HepG2 (cell line): ENCODE measurements around the gene TYW1. TPM values are rescaled to one million over a fixed set of nuclear protein-coding genes. Genes with fewer than 3 reads are reported as not detected.
"Not testable (repeated sequence)": the region's sequence is repeated elsewhere in the genome, so short reads cannot be mapped to it uniquely, and the experiment has no call there.

Experiments
- ATAC-seq: fragments of 200-7000 bp; cut with Tn5 transposase; 3 replicates; pipeline ENCODE4 v1.9.1; 2020; ENCODE audit warnings: mild to moderate bottlenecking, moderate library complexity
- BruUV-seq: library from RNA; stranded (reverse); fragments of 400-500 nt; replicated peaks from 2 replicates; lab custom pipeline; 2021; lab: Mats Ljungman, UMichigan
- CTCF ChIA-PET: fragments of 300-600 bp; formaldehyde crosslinking; extraction: SDS; loops from one replicate; lab custom pipeline; 2021; ENCODE audit warnings: low total read pairs, inconsistent platforms, low intra/inter-chr PET ratio; lab: Yijun Ruan, JAX
- POLR2A ChIA-PET: fragments of 350-600 bp; sonication (Branson Sonifier 250); formaldehyde crosslinking; loops from one replicate; lab custom pipeline; 2020; ENCODE audit warnings: antibody characterized with exemption, inconsistent platforms; lab: Yijun Ruan, JAX
- DNase-seq: peaks from one replicate; pipeline ENCODE4 v3.0.0-alpha.2; 2015; ENCODE audit warnings: low spot score
- FAIRE-seq: peaks from 3 replicates; lab custom pipeline; 2011; peaks lifted over from hg19 to GRCh38; lab: Jason Lieb, UNC
- H2AFZ ChIP-seq: one replicate; pipeline ENCODE4 v1.6.1; 2011; ENCODE audit warnings: low read length, inconsistent platforms
- H3K27ac ChIP-seq: fragments of 300-600 bp; 3 replicates; pipeline ENCODE4 v1.8.0; 2011; ENCODE audit warnings: mixed run types, mild to moderate bottlenecking, mixed read lengths, low read length, inconsistent platforms; ENCODE audit not compliant: insufficient read depth; ENCODE audit errors: extremely low read length
- H3K27me3 ChIP-seq, 2 experiments: fragments of 200-600 bp in 1 of 2; 2 replicates in 1 of 2; 3 replicates in 1 of 2; pipeline versions ENCODE4 v1.6.0 to v1.8.0; 2011; ENCODE audit warnings: low read length in 2 of 2, mild to moderate bottlenecking in 2 of 2, moderate library complexity in 2 of 2, inconsistent platforms in 1 of 2; ENCODE audit not compliant: insufficient read depth in 2 of 2, control insufficient read depth in 1 of 2
- H3K36me3 ChIP-seq, 2 experiments: fragments of 200-600 bp in 1 of 2; replicated peaks in 1 of 2; 2 replicates in 1 of 2; 3 replicates in 1 of 2; pipeline versions ENCODE4 v1.5.1 to v1.8.0; 2011; ENCODE audit warnings: low read length in 2 of 2, inconsistent platforms in 1 of 2; ENCODE audit not compliant: insufficient read depth in 2 of 2, control insufficient read depth in 1 of 2
- H3K4me1 ChIP-seq: 2 replicates; pipeline ENCODE4 v1.5.1; 2012; ENCODE audit warnings: low read length, inconsistent platforms; ENCODE audit not compliant: insufficient read depth
- H3K4me2 ChIP-seq: 2 replicates; pipeline ENCODE4 v1.6.0; 2011; ENCODE audit warnings: low read depth, low read length, inconsistent platforms
- H3K4me3 ChIP-seq, 3 experiments: fragments of 200-600 bp in 1 of 3; sonication (generic), shearing (Covaris generic) in 1 of 3; replicated peaks in 1 of 3; 2 replicates each; pipeline ENCODE4 v1.5.1; 2011 to 2016; ENCODE audit warnings: low read length in 3 of 3, inconsistent platforms in 2 of 3, low read depth in 2 of 3, mild to moderate bottlenecking in 2 of 3, control low read depth in 1 of 3, mixed read lengths in 1 of 3; ENCODE audit not compliant: insufficient read depth in 1 of 3
- H3K79me2 ChIP-seq: one replicate; pipeline ENCODE4 v1.6.1; 2011; ENCODE audit warnings: low read length, inconsistent platforms; ENCODE audit not compliant: insufficient read depth
- H3K9ac ChIP-seq: 2 replicates; pipeline ENCODE4 v1.6.0; 2011; ENCODE audit warnings: mild to moderate bottlenecking, low read depth, low read length, inconsistent platforms; ENCODE audit not compliant: insufficient read depth
- H3K9me3 ChIP-seq: 2 replicates; pipeline ENCODE4 v1.5.1; 2012; ENCODE audit warnings: mild to moderate bottlenecking, low read length
- H4K20me1 ChIP-seq: 2 replicates; pipeline ENCODE4 v1.6.0; 2011; ENCODE audit warnings: inconsistent platforms, mild to moderate bottlenecking, low read length, moderate library complexity; ENCODE audit not compliant: insufficient read depth
- GLI4 ChIP-seq: sonication (generic); formaldehyde crosslinking; IDR thresholded peaks from 2 replicates; pipeline ENCODE4 v1.5.1; 2020; ENCODE audit warnings: missing genetic modification reagents, mild to moderate bottlenecking, moderate library complexity, borderline replicate concordance
- NFYB ChIP-seq: sonication (generic); formaldehyde crosslinking; IDR thresholded peaks from 2 replicates; pipeline ENCODE4 v1.4.0; 2020; ENCODE audit warnings: missing genetic modification reagents
- WGBS: methylation state at CpG from one replicate; pipeline ENCODE4 v1.1.6; 2017; ENCODE audit warnings: low lambda C conversion rate; 5-methylcytosine and 5-hydroxymethylcytosine counted together
- in situ Hi-C: cut with HindIII; loops from 2 replicates; pipeline ENCODE4 v1.10.0; 2017; ENCODE audit warnings: low pct_unique_long_range_greater_than_20kb; ENCODE audit not compliant: extremely low pct_ligation_motif_present
- intact Hi-C: fragments of 100-400 bp; cut with micrococcal nuclease; formaldehyde crosslinking; loops from one replicate; pipeline ENCODE4 v1.10.0; 2022; ENCODE audit not compliant: unreplicated experiment
- polyA plus RNA-seq, 8 experiments: library from polyadenylated mRNA; depleted of rRNA in 3 of 8; stranded (reverse) in 7 of 8; unstranded in 1 of 8; fragments of >200 nt; fragmentation: Illumina TruSeq in 4 of 8; extraction: Trizol in 4 of 8; gene quantifications; 2 replicates each; pipeline versions ENCODE4 v1.2.1 to v1.2.3, GENCODE V29; 2011 to 2016; ENCODE audit warnings: low read depth in 4 of 8, missing spikeins in 1 of 8, mixed read lengths in 1 of 8; ENCODE audit not compliant: insufficient read depth in 1 of 8
- total RNA-seq, 5 experiments: library from RNA; depleted of rRNA; stranded (reverse); fragments of >200 nt; fragmentation: Illumina TruSeq; extraction: Trizol; gene quantifications; 2 replicates each; pipeline ENCODE4 v1.2.3, GENCODE V29; 2016; ENCODE audit warnings: low read depth in 1 of 5

The TYW1 gene
- total and polyA plus RNA-seq, 2 of the 13 experiments (the other 11 are each of a cell fraction or from before 2014, with no cell fraction given): 8.6 to 17.6 TPM

GRCh38 chr7:66974986-66975590 lies 21.5 kb upstream of the TYW1 start:
- intact Hi-C loops (no loop called here), in situ Hi-C loops (loop anchor here (25.0 kb wide), 1 partner anchor 138 kb away; no protein-coding TSS in a partner anchor)
- no peaks in the 10 kb centered on the region for H4K20me1 ChIP-seq
- ChIA-PET CTCF (no interaction called here), POLR2A (no interaction called here)
- no peak overlapping the region for H3K4me3 ChIP-seq
- no peak overlapping the region for H3K9ac ChIP-seq
- H3K4me1 ChIP-seq: peaks cover 28% of the 10 kb centered on the region
- TF ChIP-seq NFYB (CRISPR knock-in tag) (0 out of 2 replicates have a peak, but pooled peaks have one; percentile 37), GLI4 (CRISPR knock-in tag) (no peak)
- DNase-seq: no peak
- H3K79me2 ChIP-seq: no peaks in the 10 kb centered on the region
- H3K27ac ChIP-seq: no peak overlapping the region
- no peak overlapping the region for H2AFZ ChIP-seq
- WGBS: 85% methylated on average over 15 of the region's 15 CpGs
- H3K36me3 ChIP-seq: no peaks in the 10 kb centered on the region
- FAIRE-seq: no peak
- BruUV-seq: no TSS peak
- ATAC-seq: no peak
- H3K9me3 ChIP-seq: peaks cover 2% of the 10 kb centered on the region; the same call in 1 of the 2 replicates
- 0 out of 5 replicates have a peak, but pooled peaks cover 0 to 1% of the 10 kb centered on the region in 2 experiments for H3K27me3 ChIP-seq
- H3K4me2 ChIP-seq: no peak overlapping the region

- BruUV-seq, H3K27ac ChIP-seq, DNase-seq, H3K4me1 ChIP-seq, CTCF ChIA-PET, ATAC-seq, H3K4me3 ChIP-seq, H4K20me1 ChIP-seq, intact Hi-C loops, H3K79me2 ChIP-seq, H3K36me3 ChIP-seq, H2AFZ ChIP-seq, H3K9me3 ChIP-seq, H3K27me3 ChIP-seq, H3K4me2 ChIP-seq, POLR2A ChIA-PET, H3K9ac ChIP-seq: not testable (repeated sequence)
- 68% methylated on average over 3 of the region's 5 CpGs for WGBS
- FAIRE-seq: peak; percentile 70
- in situ Hi-C loops: loop anchor here (25.0 kb wide), 1 partner anchor 141 kb away; no protein-coding TSS in a partner anchor
Observed at GRCh38 chr7:66978312-66978711, 18.3 kb upstream of the TYW1 start.

GRCh38 chr7:66979013-66979412 lies 17.6 kb upstream of the TYW1 start:
- POLR2A ChIA-PET, H3K4me2 ChIP-seq, ATAC-seq, H3K36me3 ChIP-seq, CTCF ChIA-PET, H3K79me2 ChIP-seq, intact Hi-C loops, H4K20me1 ChIP-seq, H3K9me3 ChIP-seq, FAIRE-seq, H3K9ac ChIP-seq, H3K4me3 ChIP-seq, DNase-seq, H2AFZ ChIP-seq, H3K27me3 ChIP-seq, H3K27ac ChIP-seq, BruUV-seq, H3K4me1 ChIP-seq: not testable (repeated sequence)
- in situ Hi-C loops: loop anchor here (25.0 kb wide), 1 partner anchor 142 kb away; no protein-coding TSS in a partner anchor
- WGBS: 71% methylated on average over 2 of the region's 2 CpGs

- H4K20me1 ChIP-seq, H3K4me1 ChIP-seq, H3K4me3 ChIP-seq, H3K27ac ChIP-seq, DNase-seq, H2AFZ ChIP-seq, H3K36me3 ChIP-seq, BruUV-seq, CTCF ChIA-PET, H3K9me3 ChIP-seq, H3K9ac ChIP-seq, H3K27me3 ChIP-seq, H3K4me2 ChIP-seq, intact Hi-C loops, ATAC-seq, H3K79me2 ChIP-seq, POLR2A ChIA-PET: not testable (repeated sequence)
- in situ Hi-C loops: loop anchor here (25.0 kb wide), 1 partner anchor 143 kb away; no protein-coding TSS in a partner anchor
- peak; percentile 47 for FAIRE-seq
- 88% methylated on average over 1 of the region's 1 CpG for WGBS
Observed at GRCh38 chr7:66980336-66980735, 16.3 kb upstream of the TYW1 start.
